Caco-2 (cell line): ENCODE results near the gene SLC6A18. TPM values are rescaled to one million over a fixed set of nuclear protein-coding genes. Genes with fewer than 3 reads are reported as not detected.

Source experiments
- BruUV-seq: library from RNA; stranded (reverse); fragments of 400-500 nt; replicated peaks from 2 replicates; lab custom pipeline; 2021; lab: Mats Ljungman, UMichigan
- CTCF ChIA-PET: fragments of 300-600 bp; sonication (Branson Sonifier 250); formaldehyde crosslinking; loops from one replicate; lab custom pipeline; 2022; ENCODE audit warnings: antibody characterized with exemption; lab: Charles Lee
- POLR2A ChIA-PET: fragments of 300-600 bp; sonication (Branson Sonifier 250); formaldehyde crosslinking; loops from one replicate; lab custom pipeline; 2022; ENCODE audit warnings: antibody characterized with exemption; lab: Charles Lee
- DNase-seq, 2 experiments: peaks; one replicate each; pipeline versions ENCODE4 v3.0.0 to v3.0.0-alpha.2; 2020 to 2022
- H3K27me3 ChIP-seq: replicated peaks from 2 replicates; pipeline ENCODE4 v1.6.0; 2011; ENCODE audit warnings: low read length; ENCODE audit not compliant: control insufficient read depth, insufficient read depth
- H3K36me3 ChIP-seq: 2 replicates; pipeline ENCODE4 v1.5.1; 2011; ENCODE audit warnings: low read length; ENCODE audit not compliant: control insufficient read depth, insufficient read depth
- H3K4me1 ChIP-seq: fragments of 250-450 bp; sonication (Bioruptor Pico); 2 replicates; pipeline ENCODE4 v1.5.1; 2020; ENCODE audit warnings: mild to moderate bottlenecking
- H3K4me3 ChIP-seq: 2 replicates; pipeline ENCODE4 v1.5.1; 2011; ENCODE audit warnings: low read depth, mild to moderate bottlenecking, control low read depth, low read length
- H3K9me3 ChIP-seq: fragments of 250-450 bp; sonication (Bioruptor Pico); 2 replicates; pipeline ENCODE4 v1.5.1; 2020; ENCODE audit warnings: mild to moderate bottlenecking, moderate library complexity
- H3K27ac Mint-ChIP-seq: one replicate; pipeline ENCODE4 v1.8.0; 2022; ENCODE audit warnings: mixed read lengths; ENCODE audit not compliant: unreplicated experiment
- H3K27me3 Mint-ChIP-seq: one replicate; pipeline ENCODE4 v1.8.0; 2022; ENCODE audit warnings: mixed read lengths; ENCODE audit not compliant: insufficient read depth, unreplicated experiment
- H3K36me3 Mint-ChIP-seq: one replicate; pipeline ENCODE4 v1.8.0; 2022; ENCODE audit warnings: mild to moderate bottlenecking, mixed read lengths; ENCODE audit not compliant: insufficient read depth, unreplicated experiment
- H3K4me1 Mint-ChIP-seq: one replicate; pipeline ENCODE4 v1.8.0; 2022; ENCODE audit warnings: low read depth, mixed read lengths; ENCODE audit not compliant: unreplicated experiment
- H3K4me3 Mint-ChIP-seq: one replicate; pipeline ENCODE4 v1.8.0; 2022; ENCODE audit warnings: mild to moderate bottlenecking, moderate library complexity, mixed read lengths; ENCODE audit not compliant: unreplicated experiment
- H3K9me3 Mint-ChIP-seq: one replicate; pipeline ENCODE4 v1.8.0; 2022; ENCODE audit warnings: mixed read lengths; ENCODE audit not compliant: unreplicated experiment
- CTCF ChIP-seq, 2 experiments: fragments of 200-600 bp in 1 of 2; IDR thresholded peaks; 1 replicate in 1 of 2; 2 replicates in 1 of 2; pipeline versions ENCODE4 v1.5.1 to v1.8.0; 2011 to 2022; ENCODE audit warnings: antibody characterized with exemption in 1 of 2, control low read depth in 1 of 2, inconsistent platforms in 1 of 2, low read depth in 1 of 2, low read length in 1 of 2, mild to moderate bottlenecking in 1 of 2, moderate library complexity in 1 of 2; ENCODE audit not compliant: insufficient read depth in 1 of 2, severe bottlenecking in 1 of 2, unreplicated experiment in 1 of 2
- intact Hi-C: fragments of 100-400 bp; cut with micrococcal nuclease; formaldehyde crosslinking; loops from one replicate; pipeline ENCODE4 v1.10.0; 2022; ENCODE audit not compliant: unreplicated experiment
- total RNA-seq: library from RNA; stranded (reverse); gene quantifications from 2 replicates; pipeline ENCODE4 v1.2.3, GENCODE V29; 2022

The SLC6A18 gene
- total RNA-seq, 1 experiment from 2014 or later, result not detected

DNA sequence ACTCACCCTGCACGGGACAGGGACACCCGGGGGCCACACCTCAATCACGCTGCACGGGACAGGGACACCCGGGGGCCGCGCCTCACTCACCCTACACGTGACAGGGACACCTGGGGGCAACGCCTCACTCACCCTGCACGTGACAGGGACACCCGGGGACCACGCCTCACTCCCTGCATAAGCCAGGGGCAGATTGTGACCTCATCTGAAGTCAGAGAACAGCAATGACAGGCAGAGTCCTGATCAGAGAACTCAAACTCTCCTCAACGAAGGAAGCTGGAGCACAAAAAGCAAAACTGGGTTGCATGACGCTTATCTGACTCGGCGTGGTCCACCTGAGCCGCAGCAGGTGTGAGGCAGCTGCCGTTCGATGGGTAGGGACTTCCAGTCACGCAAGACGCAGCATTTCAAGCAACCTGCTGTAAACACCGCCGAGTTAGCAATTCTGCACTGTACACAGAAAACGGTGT lies 66.5 kb downstream of the SLC6A18 start:
- Mint-ChIP-seq H3K4me3 (no peak overlapping the region), H3K27me3 (no peaks in the 10 kb centered on the region), H3K27ac (no peak overlapping the region), H3K4me1 (no peaks in the 10 kb centered on the region), H3K36me3 (no peaks in the 10 kb centered on the region), H3K9me3 (peaks cover 11% of the 10 kb centered on the region)
- Histone ChIP-seq H3K36me3 (no peaks in the 10 kb centered on the region), H3K4me1 (peaks cover 6% of the 10 kb centered on the region), H3K9me3 (no peaks in the 10 kb centered on the region), H3K27me3 (no peaks in the 10 kb centered on the region), H3K4me3 (no peak overlapping the region)
- no TSS peak for BruUV-seq
- ChIA-PET CTCF (no interaction called here), POLR2A (no interaction called here)
- intact Hi-C loops, result no loop called here
- TF ChIP-seq CTCF (IDR thresholded peaks at IDR 0.05; ENCODE audit: insufficient read depth in 1 of 2, low read depth in 1 of 2, low read length in 1 of 2, severe bottlenecking in 1 of 2, unreplicated experiment in 1 of 2), result no peak
- no peak for DNase-seq

DNA sequence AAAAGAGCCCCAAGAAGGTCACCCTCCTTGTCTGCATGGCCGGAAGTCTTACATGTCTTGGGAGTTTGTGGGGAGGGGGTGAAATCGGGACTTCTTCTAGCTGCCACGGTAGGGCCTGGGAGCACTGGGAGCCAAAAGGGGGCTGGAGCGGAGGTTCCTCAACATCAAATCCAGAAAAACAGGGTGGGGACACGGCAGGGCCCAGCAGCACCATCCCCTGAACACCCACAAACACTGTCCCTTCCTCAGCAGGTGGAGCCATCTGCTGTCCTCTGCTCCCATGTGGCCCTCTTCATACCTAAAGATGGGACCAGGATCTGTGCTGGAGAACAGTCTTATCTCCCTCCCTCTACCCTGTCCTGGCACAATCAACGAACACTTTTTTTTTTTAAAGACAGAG lies 67.0 kb downstream of the SLC6A18 start:
- POLR2A ChIA-PET, result no interaction called here

GRCh38 chr5:1292846-1293415 lies 67.8 kb downstream of the SLC6A18 start:
- Mint-ChIP-seq H3K9me3 (peaks cover 8% of the 10 kb centered on the region), H3K4me3 (no peak overlapping the region), H3K4me1 (no peaks in the 10 kb centered on the region), H3K27me3 (no peaks in the 10 kb centered on the region), H3K36me3 (no peaks in the 10 kb centered on the region), H3K27ac (no peak overlapping the region)
- H3K4me1 ChIP-seq, result peaks cover 6% of the 10 kb centered on the region
- ChIA-PET CTCF (no interaction called here), POLR2A (no interaction called here)
- no peaks in the 10 kb centered on the region for H3K36me3 ChIP-seq
- intact Hi-C loops, result no loop called here
- no peak overlapping the region for H3K4me3 ChIP-seq
- BruUV-seq, result no TSS peak
- H3K9me3 ChIP-seq, result no peaks in the 10 kb centered on the region
- TF ChIP-seq CTCF (IDR thresholded peaks at IDR 0.05; ENCODE audit: insufficient read depth in 1 of 2, low read depth in 1 of 2, low read length in 1 of 2, severe bottlenecking in 1 of 2, unreplicated experiment in 1 of 2), result no peak
- no peak for DNase-seq
- no peaks in the 10 kb centered on the region for H3K27me3 ChIP-seq

More for the DNA sequence above, 67.0 kb downstream of the SLC6A18 start:
- DNase-seq, result no peak
- H3K27me3 ChIP-seq, result no peaks in the 10 kb centered on the region
- no peaks in the 10 kb centered on the region for H3K9me3 ChIP-seq
- Mint-ChIP-seq H3K27ac (no peak overlapping the region), H3K9me3 (peaks cover 11% of the 10 kb centered on the region), H3K4me1 (no peaks in the 10 kb centered on the region), H3K4me3 (no peak overlapping the region), H3K36me3 (no peaks in the 10 kb centered on the region), H3K27me3 (no peaks in the 10 kb centered on the region)
- TF ChIP-seq CTCF (IDR thresholded peaks at IDR 0.05; ENCODE audit: insufficient read depth in 1 of 2, low read depth in 1 of 2, low read length in 1 of 2, severe bottlenecking in 1 of 2, unreplicated experiment in 1 of 2), result no peak
- CTCF ChIA-PET, result no interaction called here
- intact Hi-C loops, result no loop called here
- H3K4me1 ChIP-seq, result peaks cover 6% of the 10 kb centered on the region
- BruUV-seq, result no TSS peak
- H3K36me3 ChIP-seq, result no peaks in the 10 kb centered on the region
- no peak overlapping the region for H3K4me3 ChIP-seq
